Measurements from ENCODE around the gene FGB.

DNA sequence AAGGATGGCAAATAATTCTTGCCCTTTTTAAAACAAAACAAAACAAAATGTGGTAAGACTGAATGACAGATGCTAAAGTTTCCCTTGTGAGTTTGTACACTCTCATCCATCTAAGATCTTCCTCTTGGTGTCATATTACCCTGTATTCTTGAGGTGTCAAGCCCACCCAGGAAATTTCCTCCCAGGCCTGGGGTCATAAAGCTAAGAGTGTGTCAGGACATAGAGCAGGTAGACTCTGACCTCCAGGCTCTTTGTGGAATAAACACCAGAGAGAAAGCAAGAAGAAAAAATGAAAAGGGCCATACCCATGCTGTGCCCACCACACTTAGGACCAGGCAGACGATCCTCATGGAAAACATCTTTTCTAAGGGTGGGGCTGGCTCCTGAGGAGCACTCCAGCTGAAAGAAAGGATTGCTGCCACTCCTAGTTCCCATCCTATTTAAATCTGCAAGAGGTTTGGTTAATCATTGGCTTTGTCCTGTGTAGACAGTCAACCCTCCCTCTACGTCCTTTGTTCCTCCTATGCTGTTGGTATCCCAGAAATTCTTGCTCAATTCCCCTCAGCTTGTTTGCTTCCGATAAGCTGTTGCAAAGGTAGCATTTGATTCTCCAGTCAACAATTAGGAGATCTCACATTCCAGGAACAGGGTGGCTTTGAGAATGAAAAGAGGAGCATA, 27.7 kb downstream of the FGB start, which contains the start of gene FGA:
- TF ChIP-seq POLR2A (IDR thresholded peaks at IDR 0.05) (no peak), POLR2AphosphoS5 (IDR thresholded peaks at IDR 0.05) (no peak)
- TF ChIP-seq, protein P1, sequence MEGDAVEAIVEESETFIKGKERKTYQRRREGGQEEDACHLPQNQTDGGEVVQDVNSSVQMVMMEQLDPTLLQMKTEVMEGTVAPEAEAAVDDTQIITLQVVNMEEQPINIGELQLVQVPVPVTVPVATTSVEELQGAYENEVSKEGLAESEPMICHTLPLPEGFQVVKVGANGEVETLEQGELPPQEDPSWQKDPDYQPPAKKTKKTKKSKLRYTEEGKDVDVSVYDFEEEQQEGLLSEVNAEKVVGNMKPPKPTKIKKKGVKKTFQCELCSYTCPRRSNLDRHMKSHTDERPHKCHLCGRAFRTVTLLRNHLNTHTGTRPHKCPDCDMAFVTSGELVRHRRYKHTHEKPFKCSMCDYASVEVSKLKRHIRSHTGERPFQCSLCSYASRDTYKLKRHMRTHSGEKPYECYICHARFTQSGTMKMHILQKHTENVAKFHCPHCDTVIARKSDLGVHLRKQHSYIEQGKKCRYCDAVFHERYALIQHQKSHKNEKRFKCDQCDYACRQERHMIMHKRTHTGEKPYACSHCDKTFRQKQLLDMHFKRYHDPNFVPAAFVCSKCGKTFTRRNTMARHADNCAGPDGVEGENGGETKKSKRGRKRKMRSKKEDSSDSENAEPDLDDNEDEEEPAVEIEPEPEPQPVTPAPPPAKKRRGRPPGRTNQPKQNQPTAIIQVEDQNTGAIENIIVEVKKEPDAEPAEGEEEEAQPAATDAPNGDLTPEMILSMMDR (IDR thresholded peaks at IDR 0.05): no peak
